Gastroesophageal sphincter (tissue), 4 donors: ENCODE data around the gene GPR39. TPM values are rescaled to one million over a fixed set of nuclear protein-coding genes. Genes with fewer than 3 reads are reported as not detected.

Source experiments
- ATAC-seq: fragments of 150-250 bp; one replicate; pipeline ENCODE4 v1.9.1; 2016; ENCODE audit warnings: mild to moderate bottlenecking, moderate library complexity
- H3K27ac ChIP-seq, 4 donors: fragments of 200-600 bp; sonication (generic) in 3 of 4; 1 replicate in 3 of 4; 2 replicates in 1 of 4; pipeline ENCODE4 v1.5.1; 2016 to 2019
- H3K27me3 ChIP-seq: fragments of 200-600 bp; sonication (generic); one replicate; pipeline ENCODE4 v1.5.1; 2019
- H3K36me3 ChIP-seq, 2 donors: fragments of 200-600 bp; sonication (generic); one replicate each; pipeline ENCODE4 v1.5.1; 2019; ENCODE audit warnings: control low read depth in 1 of 2
- H3K4me1 ChIP-seq, 3 donors: fragments of 200-600 bp; sonication (generic); 1 replicate in 2 of 3; 2 replicates in 1 of 3; pipeline ENCODE4 v1.5.1; 2016 to 2019; ENCODE audit warnings: control low read depth in 2 of 3
- H3K4me3 ChIP-seq, 2 donors: fragments of 200-600 bp; sonication (generic); one replicate each; pipeline ENCODE4 v1.5.1; 2019; ENCODE audit warnings: mild to moderate bottlenecking in 1 of 2, moderate library complexity in 1 of 2
- H3K9me3 ChIP-seq, 3 donors: fragments of 200-600 bp; sonication (generic); one replicate each; pipeline ENCODE4 v1.5.1; 2017 to 2019; ENCODE audit warnings: control low read depth in 2 of 3
- CTCF ChIP-seq, 4 experiments: fragments of 200-600 bp in 2 of 4; fragments of 450-650 bp in 2 of 4; sonication (generic) in 1 of 4; IDR thresholded peaks; one replicate each; pipeline ENCODE4 v1.5.1; 2017 to 2019; ENCODE audit warnings: antibody characterized with exemption in 4 of 4, mild to moderate bottlenecking in 2 of 4, moderate library complexity in 2 of 4
- EP300 ChIP-seq: sonication (generic); formaldehyde crosslinking; IDR thresholded peaks from one replicate; pipeline ENCODE4 v1.6.1; 2017; ENCODE audit warnings: antibody characterized with exemption, mild to moderate bottlenecking
- POLR2A ChIP-seq, 2 donors: fragments of 450-650 bp; IDR thresholded peaks; one replicate each; pipeline ENCODE4 v1.6.1; 2017; ENCODE audit warnings: antibody characterized with exemption in 2 of 2, mild to moderate bottlenecking in 2 of 2, moderate library complexity in 1 of 2
- POLR2AphosphoS5 ChIP-seq: sonication (generic); formaldehyde crosslinking; IDR thresholded peaks from one replicate; pipeline ENCODE4 v1.6.1; 2017; ENCODE audit warnings: antibody characterized with exemption
- WGBS, 2 donors: methylation state at CpG; one replicate each; pipeline ENCODE4 v1.1.5; 2018; ENCODE audit warnings: low coverage in 1 of 2; 5-methylcytosine and 5-hydroxymethylcytosine counted together
- total RNA-seq, 4 donors: library from RNA; depleted of rRNA; stranded (reverse); fragments of >200 nt; gene quantifications; one replicate each; pipeline ENCODE4 v1.1.0, GENCODE V29; 2016

The GPR39 gene
- total RNA-seq, 4 donors from 2014 or later, result 0.46 to 2.6 (median 0.69) TPM; not detected in 1

GRCh38 chr2:132588576-132588975, 172.0 kb downstream of the GPR39 start:
- TF ChIP-seq CTCF (IDR thresholded peaks at IDR 0.05) (no peak), POLR2A (IDR thresholded peaks at IDR 0.05) (no peak), POLR2AphosphoS5 (no peak), EP300 (no peak)
- no peak for ATAC-seq
- H3K9me3 ChIP-seq, result no peaks in the 10 kb centered on the region

GRCh38 chr2:132589111-132589830, 172.7 kb downstream of the GPR39 start:
- Histone ChIP-seq H3K9me3 (no peaks in the 10 kb centered on the region), H3K4me3 (no peak overlapping the region), H3K4me1 (no peaks in the 10 kb centered on the region), H3K36me3 (no peaks in the 10 kb centered on the region), H3K27me3 (no peaks in the 10 kb centered on the region), H3K27ac (no peak overlapping the region)
- TF ChIP-seq EP300, result no peak
- TF ChIP-seq POLR2A (IDR thresholded peaks at IDR 0.05), result no peak
- TF ChIP-seq POLR2AphosphoS5, result no peak
- TF ChIP-seq CTCF (IDR thresholded peaks at IDR 0.05), result no peak
- 27 to 50% methylated on average over 6 to 8 of the region's 8 CpGs for whole genome bisulfite sequencing, 2 donors
- ATAC-seq, result no peak

More at GRCh38 chr2:132588576-132588975, 172.0 kb downstream of the GPR39 start:
- Histone ChIP-seq H3K4me3 (no peak overlapping the region), H3K36me3 (no peaks in the 10 kb centered on the region), H3K4me1 (no peaks in the 10 kb centered on the region), H3K27ac (no peak overlapping the region), H3K27me3 (no peaks in the 10 kb centered on the region)
- WGBS, 2 donors, result 82 to 100% methylated on average over 1 of the region's 1 CpG

- ATAC-seq, result no peak
- Histone ChIP-seq H3K27me3 (no peaks in the 10 kb centered on the region), H3K4me3 (no peak overlapping the region), H3K27ac (no peak overlapping the region), H3K4me1 (no peaks in the 10 kb centered on the region), H3K9me3 (no peaks in the 10 kb centered on the region), H3K36me3 (no peaks in the 10 kb centered on the region)
- no peak for TF ChIP-seq POLR2AphosphoS5
- TF ChIP-seq POLR2A (IDR thresholded peaks at IDR 0.05), result no peak
- no peak for TF ChIP-seq CTCF (IDR thresholded peaks at IDR 0.05)
- no peak for TF ChIP-seq EP300
Observed at GRCh38 chr2:132589966-132590365, 173.4 kb downstream of the GPR39 start.

GRCh38 chr2:132593171-132593570, 176.6 kb downstream of the GPR39 start:
- Histone ChIP-seq H3K27me3 (peaks cover 5% of the 10 kb centered on the region), H3K9me3 (peaks cover 0 to 11% (median 0%) of the 10 kb centered on the region in 3 donors), H3K4me1 (no peaks in the 10 kb centered on the region), H3K4me3 (no peak overlapping the region), H3K27ac (no peak overlapping the region), H3K36me3 (no peaks in the 10 kb centered on the region)
- TF ChIP-seq POLR2A (IDR thresholded peaks at IDR 0.05) (no peak), CTCF (IDR thresholded peaks at IDR 0.05) (no peak), EP300 (no peak), POLR2AphosphoS5 (no peak)
- ATAC-seq, result no peak
- 82% methylated on average over 2 of the region's 2 CpGs; no CpG with 5 or more reads in 1 of the 2 donors for WGBS, 2 donors

GRCh38 chr2:132595186-132595585, 178.6 kb downstream of the GPR39 start:
- WGBS, 2 donors, result 88 to 93% methylated on average over 3 to 4 of the region's 6 CpGs
- no peak for ATAC-seq
- H3K4me1 ChIP-seq, result no peaks in the 10 kb centered on the region
- H3K4me3 ChIP-seq, result no peak overlapping the region
- no peaks in the 10 kb centered on the region for H3K36me3 ChIP-seq
- TF ChIP-seq POLR2AphosphoS5 (no peak), CTCF (IDR thresholded peaks at IDR 0.05) (no peak), POLR2A (IDR thresholded peaks at IDR 0.05) (no peak), EP300 (no peak)
- no peak overlapping the region for H3K27ac ChIP-seq
- peaks cover 0 to 14% (median 0%) of the 10 kb centered on the region in 3 donors for H3K9me3 ChIP-seq
- peaks cover 12% of the 10 kb centered on the region for H3K27me3 ChIP-seq
